Natural killer cell (primary cell): ENCODE results near the gene GREB1. TPM values are rescaled to one million over a fixed set of nuclear protein-coding genes. Genes with fewer than 3 reads are reported as not detected.

Source experiments
- ATAC-seq, 3 donors: fragments of 150-1000 bp in 2 of 3; fragments of 200-7000 bp in 1 of 3; cut with Tn5 transposase; 1 replicate in 1 of 3; 2 replicates in 2 of 3; pipeline ENCODE4 v1.10.0; 2021; ENCODE audit warnings: mild to moderate bottlenecking in 2 of 3, moderate library complexity in 2 of 3
- DNase-seq, 2 donors: peaks; one replicate each; pipeline versions ENCODE4 v3.0.0 to v3.0.0-alpha.2; 2013 to 2021; ENCODE audit warnings: mixed read lengths in 1 of 2
- H3K27ac ChIP-seq: one replicate; pipeline ENCODE4 v1.5.1; 2013; ENCODE audit warnings: mild to moderate bottlenecking, low read length
- H3K27me3 ChIP-seq: one replicate; pipeline ENCODE4 v1.6.1; 2013; ENCODE audit warnings: low read length; ENCODE audit not compliant: control insufficient read depth, insufficient read depth
- H3K36me3 ChIP-seq: one replicate; pipeline ENCODE4 v1.6.1; 2013; ENCODE audit warnings: low read length; ENCODE audit not compliant: control insufficient read depth, insufficient read depth
- H3K4me1 ChIP-seq: one replicate; pipeline ENCODE4 v1.6.1; 2013; ENCODE audit warnings: low read length; ENCODE audit not compliant: control insufficient read depth, insufficient read depth
- H3K4me3 ChIP-seq: one replicate; pipeline ENCODE4 v1.5.1; 2013; ENCODE audit warnings: low read length
- H3K9me3 ChIP-seq: one replicate; pipeline ENCODE4 v1.6.1; 2013; ENCODE audit warnings: low read length; ENCODE audit not compliant: control insufficient read depth, insufficient read depth
- H3K27ac Mint-ChIP-seq, 2 donors: one replicate each; pipeline ENCODE4 v1.8.0; 2022; ENCODE audit warnings: mild to moderate bottlenecking in 2 of 2, mixed read lengths in 2 of 2, moderate library complexity in 1 of 2
- H3K27me3 Mint-ChIP-seq, 2 donors: one replicate each; pipeline ENCODE4 v1.8.0; 2022; ENCODE audit warnings: low read depth in 2 of 2, mixed read lengths in 2 of 2
- H3K36me3 Mint-ChIP-seq: one replicate; pipeline ENCODE4 v1.8.0; 2022; ENCODE audit warnings: mixed read lengths
- H3K4me1 Mint-ChIP-seq, 2 donors: one replicate each; pipeline ENCODE4 v1.8.0; 2022; ENCODE audit warnings: mixed read lengths in 2 of 2
- H3K4me3 Mint-ChIP-seq: one replicate; pipeline ENCODE4 v1.8.0; 2022; ENCODE audit warnings: mild to moderate bottlenecking, moderate library complexity, mixed read lengths
- H3K9me3 Mint-ChIP-seq, 2 donors: one replicate each; pipeline ENCODE4 v1.8.0; 2022; ENCODE audit warnings: mixed read lengths in 2 of 2
- CTCF ChIP-seq: fragments of 200-600 bp; IDR thresholded peaks from one replicate; pipeline ENCODE4 v1.8.0; 2022; ENCODE audit warnings: antibody characterized with exemption
- WGBS: methylation state at CpG from one replicate; pipeline ENCODE4 v1.1.7; 2013; ENCODE audit warnings: missing lambda C conversion rate; ENCODE audit not compliant: insufficient coverage; 5-methylcytosine and 5-hydroxymethylcytosine counted together
- intact Hi-C: fragments of 100-400 bp; cut with micrococcal nuclease; formaldehyde crosslinking; loops from one replicate; pipeline ENCODE4 v1.14.2; 2022
- total RNA-seq, 4 donors: library from RNA; stranded (reverse); fragments of 120-200 nt in 1 of 4; gene quantifications; one replicate each; pipeline versions ENCODE4 v1.2.3 to v1.2.4, GENCODE V29; 2013 to 2022

Gene GREB1
- total RNA-seq, 3 donors from 2014 or later (not counting 1 experiment from before 2014, with no cell fraction given) = 0.85 to 2.5 (median 2.4) TPM

- DNase-seq = no peak
- no peaks in the 10 kb centered on the region for H3K27me3 ChIP-seq
- no peaks in the 10 kb centered on the region for H3K4me1 ChIP-seq
- H3K9me3 ChIP-seq = no peaks in the 10 kb centered on the region
- 85% methylated on average over 9 of the region's 10 CpGs for WGBS
- no peak for TF ChIP-seq CTCF
- H3K4me3 ChIP-seq = no peak overlapping the region
- Mint-ChIP-seq H3K27ac (no peak overlapping the region), H3K36me3 (no peaks in the 10 kb centered on the region), H3K27me3 (peaks cover 0 to 4% of the 10 kb centered on the region in 2 donors), H3K9me3 (no peaks in the 10 kb centered on the region), H3K4me1 (no peaks in the 10 kb centered on the region), H3K4me3 (no peak overlapping the region)
- no peaks in the 10 kb centered on the region for H3K36me3 ChIP-seq
- ATAC-seq = no peak
- intact Hi-C loops = no loop called here
- H3K27ac ChIP-seq = no peak overlapping the region
Measured at GRCh38 chr2:11624893-11625292, 91.0 kb downstream of the GREB1 start.

GRCh38 chr2:11625671-11626070 is 91.8 kb downstream of the GREB1 start:
- 74% methylated on average over 10 of the region's 10 CpGs for WGBS
- Mint-ChIP-seq H3K4me1 (no peaks in the 10 kb centered on the region), H3K9me3 (no peaks in the 10 kb centered on the region), H3K4me3 (no peak overlapping the region), H3K27me3 (peaks cover 0 to 4% of the 10 kb centered on the region in 2 donors), H3K27ac (no peak overlapping the region), H3K36me3 (no peaks in the 10 kb centered on the region)
- no peak for TF ChIP-seq CTCF
- ATAC-seq (no peak), DNase-seq (no peak)
- no peak overlapping the region for H3K4me3 ChIP-seq
- H3K36me3 ChIP-seq = no peaks in the 10 kb centered on the region
- H3K27me3 ChIP-seq = no peaks in the 10 kb centered on the region
- H3K9me3 ChIP-seq = no peaks in the 10 kb centered on the region
- H3K4me1 ChIP-seq = no peaks in the 10 kb centered on the region
- H3K27ac ChIP-seq = no peak overlapping the region
- intact Hi-C loops = no loop called here

GRCh38 chr2:11628675-11629074 is 94.8 kb downstream of the GREB1 start:
- DNase-seq (no peak), ATAC-seq (no peak)
- Mint-ChIP-seq H3K9me3 (no peaks in the 10 kb centered on the region), H3K27me3 (no peaks in the 10 kb centered on the region), H3K27ac (no peak overlapping the region), H3K36me3 (no peaks in the 10 kb centered on the region), H3K4me1 (no peaks in the 10 kb centered on the region), H3K4me3 (no peak overlapping the region)
- Histone ChIP-seq H3K4me3 (no peak overlapping the region), H3K9me3 (no peaks in the 10 kb centered on the region), H3K36me3 (no peaks in the 10 kb centered on the region), H3K4me1 (no peaks in the 10 kb centered on the region), H3K27ac (no peak overlapping the region), H3K27me3 (no peaks in the 10 kb centered on the region)
- no peak for TF ChIP-seq CTCF
- intact Hi-C loops = no loop called here
- 81% methylated on average over 9 of the region's 9 CpGs for WGBS

GRCh38 chr2:11629215-11629614 is 95.4 kb downstream of the GREB1 start:
- Histone ChIP-seq H3K4me3 (no peak overlapping the region), H3K9me3 (no peaks in the 10 kb centered on the region), H3K4me1 (no peaks in the 10 kb centered on the region), H3K27ac (no peak overlapping the region), H3K27me3 (no peaks in the 10 kb centered on the region), H3K36me3 (no peaks in the 10 kb centered on the region)
- H3K27me3 Mint-ChIP-seq = no peaks in the 10 kb centered on the region
- no peak for TF ChIP-seq CTCF
- 86% methylated on average over 11 of the region's 11 CpGs for WGBS
- no peak overlapping the region for H3K4me3 Mint-ChIP-seq
- ATAC-seq (no peak), DNase-seq (no peak)
- no peaks in the 10 kb centered on the region for H3K4me1 Mint-ChIP-seq
- intact Hi-C loops = no loop called here
- H3K27ac Mint-ChIP-seq = no peak overlapping the region
- H3K36me3 Mint-ChIP-seq = no peaks in the 10 kb centered on the region
- no peaks in the 10 kb centered on the region for H3K9me3 Mint-ChIP-seq
